Ovary (tissue), 3 donors: Measurements from ENCODE around the gene IDI2.

Experiments
- EP300 ChIP-seq: sonication (generic); formaldehyde crosslinking; IDR thresholded peaks from one replicate; pipeline ENCODE4 v1.6.1; 2017; ENCODE audit warnings: antibody characterized with exemption
- POLR2A ChIP-seq: fragments of 450-650 bp; IDR thresholded peaks from one replicate; pipeline ENCODE4 v1.6.1; 2017; ENCODE audit warnings: antibody characterized with exemption, mild to moderate bottlenecking, moderate library complexity
- TF ChIP-seq, protein P1 (sequence below), 3 donors: fragments of 450-650 bp in 2 of 3; fragments of 200-600 bp in 1 of 3; IDR thresholded peaks; one replicate each; pipeline versions ENCODE4 v1.5.1 to v1.8.0; 2016 to 2022; ENCODE audit warnings: antibody characterized with exemption in 3 of 3, mild to moderate bottlenecking in 1 of 3
- donor health status: DM: no; HTN: no; CAD: no.

DNA sequence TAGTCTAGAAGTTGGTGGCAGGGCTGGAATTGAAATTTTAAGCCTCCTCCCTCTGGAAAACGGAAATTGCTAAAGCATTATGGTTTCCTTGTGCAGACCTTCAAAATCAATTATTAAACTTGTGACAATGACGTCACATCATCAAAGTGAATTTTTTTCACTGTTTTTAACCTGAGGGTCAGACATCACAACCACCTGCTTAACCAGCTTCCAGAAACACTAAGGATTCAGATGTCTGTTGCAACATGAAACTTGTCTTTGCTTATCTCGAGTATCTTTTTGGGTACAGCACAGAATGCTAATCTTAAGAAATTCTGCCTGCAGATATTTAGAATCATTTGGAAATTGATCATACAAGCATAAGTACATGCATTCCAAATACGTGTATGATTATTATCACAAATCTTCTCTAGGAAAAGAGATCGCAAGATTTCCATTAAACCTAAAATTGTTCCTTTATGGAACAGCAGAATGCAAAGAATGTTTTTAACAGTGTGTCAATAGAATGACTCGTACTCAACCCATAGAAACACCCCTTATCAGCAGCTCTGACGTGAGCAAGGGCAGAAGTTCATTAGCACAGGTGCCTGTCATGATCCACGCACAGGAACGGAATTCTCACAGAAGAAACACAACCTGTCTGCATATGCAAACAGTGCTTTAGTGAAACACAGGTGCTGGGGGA, 41.5 kb downstream of the IDI2 start:
- TF ChIP-seq POLR2A (no peak), EP300 (no peak)
- TF ChIP-seq, protein P1, sequence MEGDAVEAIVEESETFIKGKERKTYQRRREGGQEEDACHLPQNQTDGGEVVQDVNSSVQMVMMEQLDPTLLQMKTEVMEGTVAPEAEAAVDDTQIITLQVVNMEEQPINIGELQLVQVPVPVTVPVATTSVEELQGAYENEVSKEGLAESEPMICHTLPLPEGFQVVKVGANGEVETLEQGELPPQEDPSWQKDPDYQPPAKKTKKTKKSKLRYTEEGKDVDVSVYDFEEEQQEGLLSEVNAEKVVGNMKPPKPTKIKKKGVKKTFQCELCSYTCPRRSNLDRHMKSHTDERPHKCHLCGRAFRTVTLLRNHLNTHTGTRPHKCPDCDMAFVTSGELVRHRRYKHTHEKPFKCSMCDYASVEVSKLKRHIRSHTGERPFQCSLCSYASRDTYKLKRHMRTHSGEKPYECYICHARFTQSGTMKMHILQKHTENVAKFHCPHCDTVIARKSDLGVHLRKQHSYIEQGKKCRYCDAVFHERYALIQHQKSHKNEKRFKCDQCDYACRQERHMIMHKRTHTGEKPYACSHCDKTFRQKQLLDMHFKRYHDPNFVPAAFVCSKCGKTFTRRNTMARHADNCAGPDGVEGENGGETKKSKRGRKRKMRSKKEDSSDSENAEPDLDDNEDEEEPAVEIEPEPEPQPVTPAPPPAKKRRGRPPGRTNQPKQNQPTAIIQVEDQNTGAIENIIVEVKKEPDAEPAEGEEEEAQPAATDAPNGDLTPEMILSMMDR (IDR thresholded peaks at IDR 0.05), result no peak
